Measurements from ENCODE around the gene CCDC12.

Gene CCDC12

DNA sequence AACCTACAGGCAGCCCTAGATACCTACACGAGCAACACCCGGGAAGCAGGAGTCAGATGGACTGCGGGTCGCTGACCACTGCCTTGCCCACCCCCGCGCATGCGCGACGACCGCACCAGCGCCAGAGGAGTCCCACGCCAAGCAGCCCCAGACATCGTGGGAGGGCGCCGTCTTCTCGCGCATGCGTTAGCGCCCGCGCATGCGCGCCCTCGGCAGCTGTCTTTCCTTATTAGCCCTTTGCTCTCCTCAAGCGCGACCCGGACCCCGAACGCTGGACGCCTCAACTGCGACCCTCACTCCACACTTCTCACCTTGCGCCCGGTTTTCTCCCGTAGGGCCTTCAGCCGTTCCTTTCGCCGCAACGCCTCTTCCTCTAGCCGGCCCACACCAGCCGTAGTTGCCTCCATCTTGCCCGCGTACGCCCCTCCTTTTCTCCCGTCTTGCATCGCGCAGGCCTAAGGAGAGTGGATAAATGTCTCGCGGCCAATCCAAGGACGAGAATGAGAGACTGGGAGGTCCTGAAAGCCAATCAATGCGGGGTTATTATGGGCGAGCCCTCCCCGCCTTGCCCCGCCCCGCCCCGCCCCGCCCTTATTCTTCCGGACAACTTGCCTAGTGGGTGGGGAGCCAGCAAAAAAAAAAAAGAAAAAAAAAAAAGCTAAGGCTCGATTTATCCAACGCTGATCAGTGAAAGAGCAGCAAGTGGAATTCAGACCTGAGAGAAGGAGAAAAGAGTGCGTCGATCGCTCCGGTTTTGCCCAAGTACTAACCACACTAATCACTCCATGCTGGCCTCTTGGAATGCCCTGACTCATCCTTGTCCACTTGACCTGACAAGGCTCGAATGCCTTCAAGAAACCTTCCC lies at the start of gene CCDC12:
TSS of gene CCDC12 (minus strand) at position 420 of the 865 bp plus-strand sequence. CDS start at position 407, 13 bp downstream.
- TF ChIP-seq, protein P1, sequence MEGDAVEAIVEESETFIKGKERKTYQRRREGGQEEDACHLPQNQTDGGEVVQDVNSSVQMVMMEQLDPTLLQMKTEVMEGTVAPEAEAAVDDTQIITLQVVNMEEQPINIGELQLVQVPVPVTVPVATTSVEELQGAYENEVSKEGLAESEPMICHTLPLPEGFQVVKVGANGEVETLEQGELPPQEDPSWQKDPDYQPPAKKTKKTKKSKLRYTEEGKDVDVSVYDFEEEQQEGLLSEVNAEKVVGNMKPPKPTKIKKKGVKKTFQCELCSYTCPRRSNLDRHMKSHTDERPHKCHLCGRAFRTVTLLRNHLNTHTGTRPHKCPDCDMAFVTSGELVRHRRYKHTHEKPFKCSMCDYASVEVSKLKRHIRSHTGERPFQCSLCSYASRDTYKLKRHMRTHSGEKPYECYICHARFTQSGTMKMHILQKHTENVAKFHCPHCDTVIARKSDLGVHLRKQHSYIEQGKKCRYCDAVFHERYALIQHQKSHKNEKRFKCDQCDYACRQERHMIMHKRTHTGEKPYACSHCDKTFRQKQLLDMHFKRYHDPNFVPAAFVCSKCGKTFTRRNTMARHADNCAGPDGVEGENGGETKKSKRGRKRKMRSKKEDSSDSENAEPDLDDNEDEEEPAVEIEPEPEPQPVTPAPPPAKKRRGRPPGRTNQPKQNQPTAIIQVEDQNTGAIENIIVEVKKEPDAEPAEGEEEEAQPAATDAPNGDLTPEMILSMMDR (IDR thresholded peaks at IDR 0.05): no peak
- TF ChIP-seq ZFX (IDR thresholded peaks at IDR 0.05; ENCODE audit: borderline replicate concordance): no peak
- peak within 1 kb of the TSS; percentile 75 for H3K27ac ChIP-seq

DNA sequence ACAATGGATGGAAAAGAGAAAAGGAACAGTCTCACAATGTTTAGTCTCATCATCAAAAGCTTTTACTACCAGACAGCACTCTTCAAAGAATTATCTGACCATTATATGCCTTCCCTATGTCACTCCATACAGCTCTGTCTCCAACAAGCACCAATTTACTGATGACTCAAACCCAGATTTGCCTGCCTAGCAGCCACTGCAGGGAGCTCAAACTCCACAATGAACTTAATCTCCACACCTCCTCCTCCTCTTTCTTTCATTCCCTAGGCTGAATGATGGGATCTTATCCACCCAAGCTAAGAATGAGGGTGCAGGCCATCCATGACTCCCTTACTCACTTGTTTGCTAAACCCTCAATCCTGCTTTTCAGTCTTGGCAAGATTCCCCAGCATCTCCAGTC lies 48.4 kb upstream of the CCDC12 start:
- TF ChIP-seq, protein P1 (IDR thresholded peaks at IDR 0.05): no peak
- TF ChIP-seq ZFX (IDR thresholded peaks at IDR 0.05; ENCODE audit: borderline replicate concordance): no peak
- no peak overlapping the region for H3K27ac ChIP-seq

DNA sequence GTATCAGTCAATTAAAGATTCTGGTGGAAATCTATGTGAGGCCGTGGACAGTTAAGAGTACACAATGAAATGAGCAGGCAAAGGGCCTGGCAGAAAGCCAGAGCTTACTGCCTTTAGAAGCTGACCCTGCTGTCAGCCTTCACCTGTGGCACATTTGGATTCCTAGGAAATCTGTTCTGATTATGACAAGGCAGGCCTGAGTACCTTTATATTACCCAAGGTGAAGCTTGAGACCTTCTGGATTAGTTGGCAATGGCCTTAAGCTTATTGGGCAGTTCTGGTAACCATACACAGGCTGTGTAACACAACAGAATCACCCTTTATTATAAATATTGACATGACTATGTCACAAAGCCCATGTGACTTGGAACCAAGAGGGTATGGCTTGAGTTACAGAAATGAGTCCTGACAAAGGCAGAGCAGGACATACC lies 46.1 kb upstream of the CCDC12 start:
- H3K27ac ChIP-seq: peak overlapping the region; percentile 47
- TF ChIP-seq ZFX (IDR thresholded peaks at IDR 0.05; ENCODE audit: borderline replicate concordance): no peak
- TF ChIP-seq, protein P1 (IDR thresholded peaks at IDR 0.05): no peak

DNA sequence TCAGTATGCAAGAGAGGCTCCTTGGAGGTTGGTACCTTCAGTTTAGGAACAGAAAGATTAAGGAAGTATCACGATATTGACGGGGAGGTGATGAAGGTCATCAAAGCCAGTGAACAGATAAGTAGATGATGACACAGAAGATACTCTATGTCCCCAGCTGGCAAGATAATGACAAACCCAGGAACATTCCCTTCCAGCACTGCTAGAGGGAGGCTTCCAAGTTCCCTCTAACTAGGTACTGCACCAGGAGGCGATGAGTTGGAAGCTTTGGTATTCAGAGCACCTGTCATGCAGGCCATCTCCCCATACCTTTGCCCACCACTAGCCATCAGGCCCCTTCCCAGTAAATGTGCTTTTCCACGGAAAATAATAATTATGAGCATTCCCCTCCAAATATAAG lies 43.8 kb upstream of the CCDC12 start:
- H3K27ac ChIP-seq: no peak overlapping the region
- TF ChIP-seq, protein P1 (IDR thresholded peaks at IDR 0.05): no peak
- no peak for TF ChIP-seq ZFX (IDR thresholded peaks at IDR 0.05; ENCODE audit: borderline replicate concordance)

DNA sequence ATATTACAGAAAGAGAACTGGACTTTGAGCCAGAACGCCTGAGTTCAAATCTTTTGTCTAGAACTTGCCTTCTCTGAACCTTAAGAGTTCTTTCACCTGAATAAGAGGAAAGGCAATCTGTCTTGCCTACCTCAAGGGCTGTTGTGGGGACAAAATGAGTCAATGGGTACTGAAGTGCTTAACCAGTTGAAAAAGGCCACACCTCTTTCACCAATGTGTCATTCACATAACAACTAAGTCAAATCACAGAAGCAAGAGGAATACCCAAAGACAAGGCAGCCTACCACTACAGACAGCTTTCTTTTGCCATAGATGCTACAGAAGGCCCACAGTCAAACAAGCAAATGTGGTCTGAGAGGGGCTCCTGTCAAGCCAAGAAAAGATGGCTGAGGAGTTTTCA lies 42.7 kb upstream of the CCDC12 start:
- TF ChIP-seq, protein P1 (IDR thresholded peaks at IDR 0.05): no peak
- no peak for TF ChIP-seq ZFX (IDR thresholded peaks at IDR 0.05; ENCODE audit: borderline replicate concordance)
- no peak overlapping the region for H3K27ac ChIP-seq

DNA sequence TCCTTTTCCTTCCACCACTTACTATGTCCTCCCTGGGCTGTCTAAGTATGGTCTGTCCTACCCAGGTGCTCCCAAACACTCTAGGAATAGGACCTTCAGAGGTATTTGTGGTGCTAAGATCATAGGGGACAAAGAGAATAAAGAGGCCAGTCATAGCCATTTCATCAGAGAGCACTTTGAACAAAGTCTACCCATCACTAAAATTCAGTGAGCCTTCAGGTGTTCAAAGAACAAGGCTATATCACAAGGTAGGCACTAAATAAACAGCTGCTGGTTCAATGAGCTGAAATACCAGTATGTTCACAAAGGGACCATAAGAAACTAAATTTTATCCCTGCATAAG lies 41.7 kb upstream of the CCDC12 start:
- no peak for TF ChIP-seq ZFX (IDR thresholded peaks at IDR 0.05; ENCODE audit: borderline replicate concordance)
- TF ChIP-seq, protein P1 (IDR thresholded peaks at IDR 0.05): no peak
- no peak overlapping the region for H3K27ac ChIP-seq

DNA sequence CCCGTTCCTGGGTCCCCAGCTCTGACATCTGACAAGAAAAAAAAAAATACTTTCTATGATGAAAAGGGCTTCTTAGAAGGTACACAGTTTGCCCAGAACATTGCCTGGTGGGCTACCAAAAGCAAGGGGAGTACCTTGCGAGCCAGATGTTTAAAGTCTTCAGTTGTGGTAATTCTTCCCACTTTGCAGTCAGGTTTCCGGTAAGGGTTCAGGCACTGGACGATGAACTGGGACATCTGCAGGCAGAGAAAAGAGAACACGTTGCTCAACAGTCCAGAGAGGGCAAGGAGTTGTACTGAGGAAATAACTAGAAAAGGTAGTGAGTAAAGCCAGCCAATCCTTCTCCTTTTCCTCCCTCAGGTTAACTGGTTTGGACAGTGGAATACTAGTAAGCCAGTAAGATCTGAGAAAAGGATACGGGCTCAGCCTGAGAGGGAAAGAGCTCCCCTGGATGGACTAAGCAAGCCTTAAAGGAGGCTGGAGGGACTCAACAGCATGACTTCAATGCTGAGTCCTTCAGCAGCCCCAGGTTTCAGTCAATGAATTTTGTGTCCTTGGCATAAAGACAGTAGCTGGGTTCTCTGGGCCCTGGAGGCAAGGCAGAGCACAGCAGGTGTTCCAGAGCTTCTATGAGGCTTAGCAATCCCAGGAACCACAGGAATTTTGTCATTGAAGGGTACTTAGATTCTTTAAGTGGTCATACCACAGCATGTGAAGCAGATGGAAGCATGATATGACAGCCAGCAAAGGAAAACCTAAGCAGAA lies 41.1 kb upstream of the CCDC12 start:
- no peak overlapping the region for H3K27ac ChIP-seq
- TF ChIP-seq, protein P1 (IDR thresholded peaks at IDR 0.05): no peak
- TF ChIP-seq ZFX (IDR thresholded peaks at IDR 0.05; ENCODE audit: borderline replicate concordance): no peak
